Mesodermal cell (in vitro differentiated cells): ENCODE data around the gene MTG1.

Source experiments
- H3K27ac ChIP-seq: 2 replicates; pipeline ENCODE4 v1.7.0; 2013; ENCODE audit warnings: mild to moderate bottlenecking, low read depth, low read length, moderate library complexity; ENCODE audit not compliant: severe bottlenecking
- H3K36me3 ChIP-seq: 2 replicates; pipeline ENCODE4 v1.7.1; 2013; ENCODE audit warnings: mild to moderate bottlenecking, low read length, moderate library complexity; ENCODE audit not compliant: control insufficient read depth, insufficient read depth
- H3K4me1 ChIP-seq: one replicate; pipeline ENCODE4 v1.7.1; 2013; ENCODE audit warnings: mild to moderate bottlenecking, low read length; ENCODE audit not compliant: insufficient read depth, control insufficient read depth, poor library complexity, severe bottlenecking
- H3K4me3 ChIP-seq: 2 replicates; pipeline ENCODE4 v1.7.0; 2013; ENCODE audit warnings: low read length, control low read depth, mild to moderate bottlenecking; ENCODE audit not compliant: insufficient read depth, poor library complexity, severe bottlenecking; ENCODE audit errors: extremely low read depth
- H3K9me3 ChIP-seq: 2 replicates; pipeline ENCODE4 v1.7.1; 2013; ENCODE audit warnings: mild to moderate bottlenecking, low read length, moderate library complexity; ENCODE audit not compliant: control insufficient read depth
- WGBS, 2 experiments: methylation state at CpG; one replicate each; pipeline ENCODE4 v1.1.5; 2013; ENCODE audit warnings: missing lambda C conversion rate in 2 of 2; ENCODE audit not compliant: insufficient coverage in 2 of 2; 5-methylcytosine and 5-hydroxymethylcytosine counted together

The MTG1 gene

DNA sequence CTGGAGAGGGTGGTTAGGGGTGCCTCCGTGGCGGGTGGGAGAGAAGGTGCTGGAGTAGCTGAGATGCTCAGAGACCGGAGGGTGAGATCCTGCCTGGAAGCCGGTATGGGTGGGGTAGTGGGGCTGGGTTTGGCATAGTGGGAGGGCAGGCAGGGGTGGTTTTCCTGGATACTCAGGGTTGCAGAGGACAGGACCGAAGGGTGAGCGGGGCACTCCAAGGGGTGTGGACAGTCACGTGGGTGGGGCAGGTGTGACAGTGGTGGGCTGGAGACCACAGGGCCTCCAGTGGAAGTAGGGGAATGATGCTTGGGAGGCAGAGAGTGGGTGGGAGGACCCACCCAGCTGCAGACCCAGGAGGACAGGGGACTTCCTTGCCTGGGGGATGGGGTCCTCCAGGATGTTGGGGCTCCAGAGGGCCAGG is 61.7 kb downstream of the MTG1 start:
- no peaks in the 10 kb centered on the region for H3K4me1 ChIP-seq
- H3K4me3 ChIP-seq, result no peak overlapping the region
- no peak overlapping the region for H3K27ac ChIP-seq
- 81 to 87% methylated on average over 4 of the region's 7 CpGs for WGBS, 2 experiments
- peaks cover 58% of the 10 kb centered on the region for H3K9me3 ChIP-seq
- H3K36me3 ChIP-seq, result no peaks in the 10 kb centered on the region

DNA sequence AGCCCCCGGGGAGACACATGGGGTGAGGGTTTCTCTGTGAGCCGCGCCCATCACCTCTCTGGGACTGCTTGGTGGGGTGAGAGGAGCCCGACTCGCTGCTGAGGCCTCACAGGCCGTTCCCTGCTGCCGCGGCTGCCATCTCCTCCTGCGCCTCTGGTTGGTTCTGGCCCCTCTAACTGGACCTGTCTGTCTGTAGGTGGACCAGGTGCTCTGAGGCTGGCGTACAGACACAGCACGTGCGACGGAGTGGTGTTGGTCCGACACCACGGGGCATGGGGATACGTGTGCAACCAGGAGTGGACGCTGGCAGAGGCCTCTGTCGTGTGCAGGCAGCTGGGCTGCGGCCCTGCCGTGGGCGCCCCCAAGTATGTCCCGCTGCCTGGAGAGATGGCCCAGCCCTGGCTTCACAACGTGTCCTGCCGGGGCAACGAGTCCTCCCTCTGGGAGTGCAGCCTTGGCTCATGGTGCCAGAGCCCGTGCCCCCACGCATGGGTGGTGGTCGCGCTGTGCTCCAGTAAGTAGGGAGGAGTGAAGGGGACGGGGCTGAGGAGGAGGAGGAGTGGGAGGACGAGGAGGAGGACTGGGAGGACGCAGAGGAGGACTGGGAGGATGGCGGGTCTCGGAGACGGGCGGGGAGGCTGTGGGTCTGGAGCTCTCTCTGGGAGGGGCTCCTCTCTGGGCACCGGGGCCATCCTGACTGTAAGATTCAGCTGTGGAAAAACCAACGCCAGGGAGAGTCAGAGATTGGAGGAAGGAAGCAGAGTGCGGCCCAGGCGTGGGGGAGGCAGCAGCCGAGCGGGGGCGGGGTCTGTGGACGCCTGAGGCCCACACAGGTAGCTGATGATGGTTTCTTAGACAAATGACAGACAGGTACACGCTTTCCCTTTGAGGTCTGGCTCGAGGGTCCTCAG is 62.3 kb downstream of the MTG1 start:
- peaks cover 62% of the 10 kb centered on the region for H3K9me3 ChIP-seq
- H3K27ac ChIP-seq, result no peak overlapping the region
- no peaks in the 10 kb centered on the region for H3K4me1 ChIP-seq
- 80 to 81% methylated on average over 38 to 44 of the region's 46 CpGs for WGBS, 2 experiments
- H3K4me3 ChIP-seq, result no peak overlapping the region
- no peaks in the 10 kb centered on the region for H3K36me3 ChIP-seq

DNA sequence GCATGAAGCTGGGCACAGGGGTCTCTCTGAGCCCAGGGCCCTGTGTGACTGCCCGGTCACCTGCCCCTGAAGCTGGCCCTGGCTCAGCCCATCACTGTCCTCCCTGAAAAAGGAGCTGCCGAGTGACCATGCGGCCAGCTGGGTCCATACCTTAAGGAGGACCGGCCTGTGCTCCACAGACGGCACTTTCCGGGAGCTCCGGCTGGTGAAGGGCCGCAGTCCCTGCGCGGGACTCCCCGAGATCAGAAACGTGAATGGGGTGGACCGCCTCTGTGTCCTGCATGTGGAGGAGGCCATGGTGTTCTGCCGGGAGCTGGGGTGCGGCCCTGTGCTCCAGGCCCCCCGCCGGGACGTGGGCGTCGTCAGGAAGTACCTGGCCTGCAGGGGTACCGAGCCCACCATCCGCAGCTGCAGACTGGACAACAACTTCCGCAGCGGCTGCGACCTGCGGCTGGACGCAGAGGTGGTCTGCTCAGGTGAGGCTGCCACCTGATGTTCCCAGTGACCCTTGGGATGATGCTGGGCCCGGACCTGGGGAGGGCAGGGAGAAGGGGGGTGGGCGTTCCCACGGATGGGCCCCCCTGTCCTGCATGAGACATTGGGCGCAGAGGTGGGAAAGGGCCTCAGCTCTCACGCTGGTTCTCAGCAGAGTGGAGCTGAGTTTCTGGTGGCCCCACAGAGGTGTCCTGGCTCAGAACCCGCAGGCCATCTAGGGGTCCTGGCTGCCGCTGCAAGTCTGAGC is 63.3 kb downstream of the MTG1 start:
- H3K4me1 ChIP-seq, result no peaks in the 10 kb centered on the region
- no peak overlapping the region for H3K4me3 ChIP-seq
- 83 to 93% methylated on average over 32 to 34 of the region's 34 CpGs for WGBS, 2 experiments
- H3K36me3 ChIP-seq, result no peaks in the 10 kb centered on the region
- peaks cover 65% of the 10 kb centered on the region for H3K9me3 ChIP-seq
- no peak overlapping the region for H3K27ac ChIP-seq

DNA sequence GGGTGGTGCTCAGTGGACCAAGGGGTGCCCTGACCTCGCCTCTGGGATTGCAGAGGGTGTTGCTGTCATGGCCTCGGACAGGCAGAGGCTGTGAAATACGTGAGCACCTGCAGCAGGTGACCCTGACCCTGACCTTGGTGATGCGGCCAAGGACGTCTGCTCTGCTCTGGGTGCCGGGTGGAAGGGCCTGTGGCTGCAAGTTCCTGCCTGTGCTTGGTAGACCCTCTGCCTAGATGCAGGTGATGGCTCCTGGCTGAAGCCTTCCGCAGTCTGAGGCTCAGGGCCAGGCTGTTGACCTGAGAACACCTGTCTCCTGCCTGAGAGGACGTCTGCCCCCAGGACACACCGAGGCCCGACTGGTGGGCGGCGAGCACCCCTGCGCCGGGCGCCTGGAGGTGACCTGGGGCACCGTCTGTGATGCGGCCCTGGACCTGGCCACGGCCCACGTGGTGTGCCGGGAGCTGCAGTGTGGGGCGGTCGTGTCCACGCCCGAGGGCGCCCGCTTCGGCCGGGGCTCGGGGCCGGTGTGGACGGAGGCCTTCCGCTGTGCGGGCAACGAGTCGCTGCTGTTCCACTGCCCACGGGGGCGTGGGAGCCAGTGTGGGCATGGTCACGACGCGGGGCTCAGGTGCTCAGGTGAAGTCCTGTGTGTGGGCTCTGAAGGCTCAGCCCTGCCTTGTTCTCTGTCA is 64.2 kb downstream of the MTG1 start:
- Histone ChIP-seq H3K4me3 (no peak overlapping the region), H3K27ac (no peak overlapping the region), H3K9me3 (peaks cover 68% of the 10 kb centered on the region), H3K4me1 (no peaks in the 10 kb centered on the region), H3K36me3 (no peaks in the 10 kb centered on the region)
- 87 to 88% methylated on average over 40 of the region's 40 CpGs for WGBS, 2 experiments

DNA sequence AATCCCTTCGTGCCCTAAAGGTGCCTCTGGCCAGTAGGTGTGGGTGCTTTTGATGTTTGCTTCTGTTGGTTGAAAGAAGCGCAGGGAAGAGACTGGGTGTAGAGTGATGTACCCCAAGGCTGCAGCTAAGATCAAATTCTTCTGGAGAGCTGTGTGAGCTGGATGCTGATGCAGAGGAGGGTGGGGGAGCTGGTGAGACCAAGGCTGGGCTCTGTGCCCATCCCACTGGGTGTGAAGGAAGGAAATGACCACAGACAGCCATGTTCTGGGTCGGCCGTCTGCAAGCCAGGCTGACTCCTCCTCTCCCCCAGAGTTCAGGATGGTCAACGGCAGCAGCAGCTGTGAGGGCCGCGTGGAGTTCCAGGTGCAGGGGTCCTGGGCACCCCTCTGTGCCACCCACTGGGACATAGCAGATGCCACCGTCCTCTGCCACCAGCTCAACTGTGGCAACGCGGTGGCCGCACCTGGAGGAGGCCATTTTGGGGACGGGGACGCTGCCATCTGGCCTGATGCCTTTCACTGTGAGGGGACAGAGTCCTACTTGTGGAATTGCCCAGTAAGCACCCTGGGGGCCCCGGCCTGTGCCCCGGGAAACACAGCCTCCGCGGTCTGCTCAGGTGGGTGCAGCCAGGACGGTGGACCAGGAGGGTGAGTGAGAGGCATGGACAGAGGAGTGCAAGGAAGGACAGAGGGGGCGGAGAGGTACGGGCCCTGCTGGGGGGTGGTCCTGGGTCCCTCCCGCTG is 64.9 kb downstream of the MTG1 start:
- Histone ChIP-seq H3K27ac (no peak overlapping the region), H3K4me1 (no peaks in the 10 kb centered on the region), H3K4me3 (no peak overlapping the region), H3K9me3 (peaks cover 66% of the 10 kb centered on the region), H3K36me3 (no peaks in the 10 kb centered on the region)
- 85% methylated on average over 14 to 21 of the region's 21 CpGs for WGBS, 2 experiments

DNA sequence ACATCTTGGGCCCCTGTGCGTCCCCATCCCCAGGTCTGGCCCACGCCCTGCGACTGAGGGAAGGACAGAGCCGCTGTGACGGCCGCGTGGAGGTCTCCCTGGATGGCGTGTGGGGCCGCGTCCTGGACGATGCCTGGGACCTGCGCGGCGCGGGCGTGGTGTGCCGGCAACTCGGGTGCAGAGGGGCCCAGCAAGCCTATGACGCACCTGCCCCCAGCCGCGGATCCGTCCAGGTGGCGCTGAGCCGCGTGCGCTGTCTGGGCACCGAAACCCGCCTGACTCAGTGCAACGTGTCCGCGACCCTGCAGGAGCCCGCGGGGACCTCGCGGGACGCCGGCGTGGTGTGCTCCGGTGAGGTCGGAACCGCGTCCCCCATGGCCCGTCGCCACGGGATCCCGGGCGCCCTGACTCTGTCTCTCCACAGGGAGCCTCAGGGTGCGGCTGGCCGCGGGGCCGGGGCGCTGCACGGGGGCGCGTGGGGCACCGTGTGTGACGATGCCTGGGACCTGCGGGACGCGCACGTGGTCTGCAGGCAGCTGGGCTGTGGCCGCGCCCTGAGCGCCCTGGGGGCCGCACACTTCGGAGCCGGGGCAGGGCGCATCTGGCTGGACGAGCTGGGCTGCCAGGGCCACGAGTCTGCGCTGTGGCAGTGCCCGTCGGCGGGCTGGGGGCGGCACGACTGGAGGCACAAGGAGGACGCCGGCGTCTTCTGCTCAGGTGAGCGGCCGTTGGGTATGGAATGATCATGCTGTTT is 65.7 kb downstream of the MTG1 start:
- no peak overlapping the region for H3K4me3 ChIP-seq
- H3K4me1 ChIP-seq, result no peaks in the 10 kb centered on the region
- no peak overlapping the region for H3K27ac ChIP-seq
- H3K36me3 ChIP-seq, result no peaks in the 10 kb centered on the region
- 90 to 92% methylated on average over 74 to 81 of the region's 81 CpGs for WGBS, 2 experiments
- H3K9me3 ChIP-seq, result peaks cover 65% of the 10 kb centered on the region

DNA sequence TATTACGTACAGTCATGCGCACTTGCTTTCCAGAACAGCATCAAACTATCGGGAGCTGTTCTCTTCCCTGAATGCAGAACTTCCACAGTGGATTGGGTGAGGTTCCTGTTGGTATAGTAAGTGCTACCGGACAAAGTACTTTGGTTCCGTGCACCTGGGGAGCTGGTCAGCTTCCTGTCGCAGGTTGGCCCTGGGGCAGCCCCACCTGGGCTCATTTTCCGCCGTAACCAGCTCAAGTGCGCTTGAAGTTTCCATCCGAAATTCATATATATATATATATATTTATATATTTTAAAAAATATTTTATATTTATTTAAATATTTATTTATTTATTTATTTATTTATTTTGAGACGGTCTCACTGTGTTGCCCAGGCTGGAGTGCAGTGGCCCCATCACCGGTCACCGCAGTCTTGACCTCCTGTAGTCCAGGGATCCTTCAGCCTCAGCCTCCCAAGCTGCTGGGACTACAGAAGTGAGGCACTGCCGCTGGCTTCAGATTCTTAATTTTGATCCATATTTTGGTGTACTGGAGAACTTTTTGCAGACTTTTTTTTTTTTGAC is 66.3 kb downstream of the MTG1 start:
- Histone ChIP-seq H3K9me3 (peaks cover 62% of the 10 kb centered on the region), H3K4me3 (no peak overlapping the region), H3K4me1 (no peaks in the 10 kb centered on the region), H3K36me3 (no peaks in the 10 kb centered on the region), H3K27ac (no peak overlapping the region)
- WGBS, 2 experiments, result 80 to 94% methylated on average over 6 to 7 of the region's 14 CpGs

DNA sequence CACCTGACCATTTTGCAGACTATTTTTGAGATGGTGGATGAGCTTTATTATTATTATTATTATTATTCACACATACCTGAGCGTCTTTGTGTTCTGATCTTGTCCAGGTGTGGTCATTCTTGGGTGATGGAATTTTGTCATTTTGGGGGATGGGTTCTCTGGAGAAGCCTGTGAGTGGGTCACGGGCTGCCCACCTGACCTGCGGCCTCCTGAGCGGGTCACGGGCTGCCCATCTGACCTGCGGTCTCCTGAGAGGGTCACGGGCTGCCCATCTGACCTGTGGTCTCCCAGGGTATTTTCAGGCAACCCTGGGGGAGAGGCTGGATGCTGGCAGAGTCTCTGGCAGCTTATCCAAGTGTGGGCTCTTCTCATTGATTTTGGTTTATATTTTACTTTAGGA is 67.1 kb downstream of the MTG1 start:
- 73 to 78% methylated on average over 4 to 5 of the region's 7 CpGs for WGBS, 2 experiments
- Histone ChIP-seq H3K27ac (no peak overlapping the region), H3K36me3 (no peaks in the 10 kb centered on the region), H3K4me3 (no peak overlapping the region), H3K4me1 (no peaks in the 10 kb centered on the region), H3K9me3 (peaks cover 61% of the 10 kb centered on the region)

DNA sequence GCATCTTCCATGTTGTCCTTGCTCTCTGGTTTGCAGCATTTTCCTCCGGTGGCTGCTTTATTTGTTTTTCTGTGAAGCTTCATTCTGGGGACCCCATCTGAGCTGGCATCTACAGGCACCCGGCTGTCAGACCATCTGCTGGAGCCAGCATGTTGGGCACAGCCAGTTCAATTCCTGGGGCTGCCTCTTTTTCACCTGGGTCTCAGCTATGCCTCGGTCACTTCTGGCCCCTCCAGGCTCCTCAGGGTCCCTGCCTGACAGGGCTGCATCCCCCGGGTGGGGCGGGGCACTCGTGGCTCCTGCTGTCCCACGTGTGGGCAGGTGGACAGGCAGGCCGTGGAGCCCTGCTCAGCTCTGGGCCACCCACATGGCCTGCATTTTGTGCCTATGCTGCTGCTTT is 67.9 kb downstream of the MTG1 start:
- H3K4me1 ChIP-seq, result no peaks in the 10 kb centered on the region
- H3K27ac ChIP-seq, result no peak overlapping the region
- no peak overlapping the region for H3K4me3 ChIP-seq
- no peaks in the 10 kb centered on the region for H3K36me3 ChIP-seq
- 59 to 61% methylated on average over 8 of the region's 8 CpGs for whole genome bisulfite sequencing, 2 experiments
- peaks cover 55% of the 10 kb centered on the region for H3K9me3 ChIP-seq
